AG09319 (cell line): ENCODE measurements around the gene SLC6A11.

Experiments
- DNase-seq: peaks from one replicate; pipeline ENCODE4 v3.0.0-alpha.2; 2010; ENCODE audit warnings: low read depth; ENCODE audit errors: extremely low read depth
- CTCF ChIP-seq: IDR thresholded peaks from 2 replicates; pipeline ENCODE4 v1.5.1; 2011; ENCODE audit warnings: low read depth, mild to moderate bottlenecking, inconsistent platforms, low read length, moderate library complexity

Gene SLC6A11

GRCh38 chr3:10925436-10926255 lies 109.6 kb downstream of the SLC6A11 start:
- no peak for DNase-seq
- no peak for TF ChIP-seq CTCF

- no peak for TF ChIP-seq CTCF
- DNase-seq: no peak
These were observed 110.3 kb downstream of the SLC6A11 start for GRCh38 chr3:10926256-10926810.

- no peak for DNase-seq
- TF ChIP-seq CTCF: no peak
These were observed 110.9 kb downstream of the SLC6A11 start for GRCh38 chr3:10926811-10927521.

GRCh38 chr3:10927551-10927950 lies 111.5 kb downstream of the SLC6A11 start:
- TF ChIP-seq CTCF: no peak
- no peak for DNase-seq

- DNase-seq: no peak
- no peak for TF ChIP-seq CTCF
These were observed 112.5 kb downstream of the SLC6A11 start for GRCh38 chr3:10928407-10928960.

- no peak for TF ChIP-seq CTCF
- DNase-seq: no peak
These were observed 113.0 kb downstream of the SLC6A11 start for GRCh38 chr3:10928961-10929471.
